Measurements from ENCODE around the gene IL17RD.

IL17RD gene

GRCh38 chr3:57131210-57131588 is 34.0 kb downstream of the IL17RD start:
- in situ Hi-C loops (cut with MboI; ENCODE audit: low sequenced_read_pairs): no loop called here

- in situ Hi-C loops (cut with MboI; ENCODE audit: low sequenced_read_pairs): no loop called here
Observed at GRCh38 chr3:57130571-57131209, 34.5 kb downstream of the IL17RD start.

GRCh38 chr3:57128826-57129667 is 36.1 kb downstream of the IL17RD start:
- in situ Hi-C loops (cut with MboI; ENCODE audit: low sequenced_read_pairs): no loop called here

- in situ Hi-C loops (cut with MboI; ENCODE audit: low sequenced_read_pairs): no loop called here
Observed at GRCh38 chr3:57127891-57128518, 37.1 kb downstream of the IL17RD start.

GRCh38 chr3:57126244-57126643 is 38.9 kb downstream of the IL17RD start:
- in situ Hi-C loops (cut with MboI; ENCODE audit: low sequenced_read_pairs): no loop called here

- in situ Hi-C loops (cut with MboI; ENCODE audit: low sequenced_read_pairs): no loop called here
Observed at GRCh38 chr3:57120451-57121174, 44.5 kb downstream of the IL17RD start.

GRCh38 chr3:57120040-57120439 is 45.1 kb downstream of the IL17RD start:
- in situ Hi-C loops (cut with MboI; ENCODE audit: low sequenced_read_pairs): no loop called here

GRCh38 chr3:57118254-57118653 is 46.9 kb downstream of the IL17RD start:
- in situ Hi-C loops (cut with MboI; ENCODE audit: low sequenced_read_pairs): no loop called here

- in situ Hi-C loops (cut with MboI; ENCODE audit: low sequenced_read_pairs): no loop called here
Observed at GRCh38 chr3:57116501-57116900, 48.7 kb downstream of the IL17RD start.

- in situ Hi-C loops (cut with MboI; ENCODE audit: low sequenced_read_pairs): no loop called here
Observed at GRCh38 chr3:57112206-57112605, 52.9 kb downstream of the IL17RD start.

- in situ Hi-C loops (cut with MboI; ENCODE audit: low sequenced_read_pairs): no loop called here
Observed at GRCh38 chr3:57110798-57111197, 54.4 kb downstream of the IL17RD start.

GRCh38 chr3:57110214-57110613 is 54.9 kb downstream of the IL17RD start:
- in situ Hi-C loops (cut with MboI; ENCODE audit: low sequenced_read_pairs): no loop called here

GRCh38 chr3:57109437-57110199 is 55.5 kb downstream of the IL17RD start:
- in situ Hi-C loops (cut with MboI; ENCODE audit: low sequenced_read_pairs): no loop called here

- in situ Hi-C loops (cut with MboI; ENCODE audit: low sequenced_read_pairs): no loop called here
Observed at GRCh38 chr3:57108684-57109083, 56.5 kb downstream of the IL17RD start.

GRCh38 chr3:57105585-57105984 is 59.6 kb downstream of the IL17RD start:
- in situ Hi-C loops (cut with MboI; ENCODE audit: low sequenced_read_pairs): no loop called here

- in situ Hi-C loops (cut with MboI; ENCODE audit: low sequenced_read_pairs): no loop called here
Observed at GRCh38 chr3:57100046-57100695, 65.0 kb downstream of the IL17RD start.

- in situ Hi-C loops (cut with MboI; ENCODE audit: low sequenced_read_pairs): no loop called here
Observed at GRCh38 chr3:57098418-57099310, 66.5 kb downstream of the IL17RD start.

GRCh38 chr3:57097536-57097935 is 67.6 kb downstream of the IL17RD start:
- in situ Hi-C loops (cut with MboI; ENCODE audit: low sequenced_read_pairs): no loop called here

- in situ Hi-C loops (cut with MboI; ENCODE audit: low sequenced_read_pairs): no loop called here
Observed at GRCh38 chr3:57095363-57095762, 69.8 kb downstream of the IL17RD start.

All from HL-60/S4 treated with phorbol 12-myristate 13-acetate at 8.2 ng/mL for 4 days and 3 days (cell line).